Colonic mucosa (tissue), 4 donors: ENCODE results near the gene BORA. TPM values are rescaled to one million over a fixed set of nuclear protein-coding genes. Genes with fewer than 3 reads are reported as not detected.

ENCODE experiments used
- DNase-seq: peaks from one replicate; pipeline ENCODE4 v3.0.0-alpha.2; 2020
- H3K27ac ChIP-seq: fragments of 200-600 bp; one replicate; pipeline ENCODE4 v1.8.0; 2021
- H3K27me3 ChIP-seq: fragments of 200-600 bp; one replicate; pipeline ENCODE4 v1.8.0; 2021
- H3K36me3 ChIP-seq: fragments of 200-600 bp; one replicate; pipeline ENCODE4 v1.8.0; 2021
- H3K4me1 ChIP-seq: fragments of 200-600 bp; one replicate; pipeline ENCODE4 v1.8.0; 2021; ENCODE audit warnings: mild to moderate bottlenecking
- H3K4me3 ChIP-seq: fragments of 200-600 bp; one replicate; pipeline ENCODE4 v1.8.0; 2021
- H3K9ac ChIP-seq, 2 donors: one replicate each; pipeline ENCODE4 v1.7.0; 2013; ENCODE audit warnings: control low read depth in 2 of 2, low read depth in 2 of 2, low read length in 2 of 2
- H3K9me3 ChIP-seq: fragments of 200-600 bp; one replicate; pipeline ENCODE4 v1.8.0; 2021
- intact Hi-C: fragments of 100-400 bp; cut with DNase I; formaldehyde crosslinking; loops from one replicate; pipeline ENCODE4 v1.14.1; 2022
- total RNA-seq, 2 donors: library from RNA; stranded (reverse); fragmentation: NEBNext Ultra II Directional in 1 of 2; extraction: Animal tissue kit (Norgen Biotek cat#: 25700) in 1 of 2; gene quantifications; one replicate each; pipeline ENCODE4 v1.2.1, GENCODE V29; 2021
- TF ChIP-seq, protein P1 (sequence below): fragments of 200-600 bp; IDR thresholded peaks from one replicate; pipeline ENCODE4 v1.8.0; 2022; ENCODE audit warnings: antibody characterized with exemption, mild to moderate bottlenecking
- donor health status: healthy.
- donor health status: DM: no; HTN: no; CAD: no.
- donor health status: DM: no; HTN: no; CAD: no.

Gene BORA
- total RNA-seq, 2 donors from 2014 or later = 10.1 to 11.6 TPM

DNA sequence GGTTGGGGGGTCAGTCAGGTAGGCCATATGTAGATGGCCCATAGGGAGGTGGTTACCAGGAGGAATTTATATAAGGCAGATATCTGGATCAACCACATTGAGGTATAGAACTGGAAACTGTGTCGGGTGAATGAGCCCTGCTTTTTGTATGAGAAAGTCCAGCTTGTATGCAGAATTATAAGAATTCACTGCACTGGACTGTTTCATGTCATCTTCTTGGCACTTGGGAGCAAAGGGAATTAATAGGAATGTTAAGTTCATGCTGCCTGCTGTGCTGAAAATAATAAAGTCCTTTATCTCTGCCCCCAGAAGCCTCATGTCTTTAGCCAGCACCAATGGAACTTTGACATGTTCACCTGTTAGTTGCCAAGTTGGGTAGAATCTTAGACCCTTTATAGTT is 12.3 kb downstream of the BORA start:
- intact Hi-C loops = no loop called here
- TF ChIP-seq, protein P1, sequence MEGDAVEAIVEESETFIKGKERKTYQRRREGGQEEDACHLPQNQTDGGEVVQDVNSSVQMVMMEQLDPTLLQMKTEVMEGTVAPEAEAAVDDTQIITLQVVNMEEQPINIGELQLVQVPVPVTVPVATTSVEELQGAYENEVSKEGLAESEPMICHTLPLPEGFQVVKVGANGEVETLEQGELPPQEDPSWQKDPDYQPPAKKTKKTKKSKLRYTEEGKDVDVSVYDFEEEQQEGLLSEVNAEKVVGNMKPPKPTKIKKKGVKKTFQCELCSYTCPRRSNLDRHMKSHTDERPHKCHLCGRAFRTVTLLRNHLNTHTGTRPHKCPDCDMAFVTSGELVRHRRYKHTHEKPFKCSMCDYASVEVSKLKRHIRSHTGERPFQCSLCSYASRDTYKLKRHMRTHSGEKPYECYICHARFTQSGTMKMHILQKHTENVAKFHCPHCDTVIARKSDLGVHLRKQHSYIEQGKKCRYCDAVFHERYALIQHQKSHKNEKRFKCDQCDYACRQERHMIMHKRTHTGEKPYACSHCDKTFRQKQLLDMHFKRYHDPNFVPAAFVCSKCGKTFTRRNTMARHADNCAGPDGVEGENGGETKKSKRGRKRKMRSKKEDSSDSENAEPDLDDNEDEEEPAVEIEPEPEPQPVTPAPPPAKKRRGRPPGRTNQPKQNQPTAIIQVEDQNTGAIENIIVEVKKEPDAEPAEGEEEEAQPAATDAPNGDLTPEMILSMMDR = no peak
- H3K27ac ChIP-seq = no peak overlapping the region
- H3K9me3 ChIP-seq = no peaks in the 10 kb centered on the region
- H3K4me3 ChIP-seq = no peak overlapping the region
- no peak overlapping the region for H3K9ac ChIP-seq
- no peaks in the 10 kb centered on the region for H3K4me1 ChIP-seq
- no peaks in the 10 kb centered on the region for H3K27me3 ChIP-seq
- no peaks in the 10 kb centered on the region for H3K36me3 ChIP-seq
- DNase-seq = no peak

DNA sequence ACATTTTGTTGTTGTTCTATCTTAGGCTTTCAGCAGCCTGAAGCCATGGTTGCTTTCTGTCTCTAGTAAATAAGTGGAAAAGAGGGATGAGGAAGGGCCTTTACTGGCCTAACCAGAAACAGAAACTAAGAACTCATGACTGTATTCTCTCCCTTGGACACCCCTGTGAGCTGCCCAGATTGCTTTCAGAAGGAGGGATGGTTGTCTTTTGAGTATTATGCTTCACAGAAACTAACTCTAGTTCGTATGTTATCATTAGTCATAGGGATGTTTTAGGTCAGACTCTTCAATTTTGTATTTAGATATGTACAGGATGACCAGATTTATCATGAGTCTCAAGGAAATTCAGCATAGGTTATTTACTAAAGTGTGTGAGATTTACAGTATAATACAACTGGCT is 17.5 kb downstream of the BORA start:
- Histone ChIP-seq H3K9ac (no peak overlapping the region), H3K36me3 (no peaks in the 10 kb centered on the region), H3K9me3 (no peaks in the 10 kb centered on the region), H3K4me3 (no peak overlapping the region), H3K4me1 (no peaks in the 10 kb centered on the region), H3K27ac (no peak overlapping the region), H3K27me3 (no peaks in the 10 kb centered on the region)
- intact Hi-C loops = no loop called here
- DNase-seq = no peak
- TF ChIP-seq, protein P1 = no peak

DNA sequence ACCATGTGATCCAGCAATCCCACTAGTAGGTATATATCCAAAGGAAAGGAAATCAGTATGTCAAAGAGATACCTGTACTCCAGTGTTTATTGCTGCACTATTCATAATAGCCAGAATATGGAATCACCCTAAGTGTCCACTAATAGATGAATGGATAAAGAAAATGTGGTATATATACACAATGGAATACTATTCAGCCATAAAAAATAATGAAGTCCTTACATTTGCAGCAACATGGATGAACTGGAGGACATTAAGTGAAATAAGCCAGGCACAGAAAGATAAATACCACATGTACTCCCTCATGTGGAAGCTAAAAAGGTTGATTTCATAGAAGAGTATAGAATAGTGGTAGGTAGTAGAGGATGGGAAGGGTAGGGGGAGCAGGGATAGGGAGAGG is 23.5 kb downstream of the BORA start:
- DNase-seq = no peak
- H3K27ac ChIP-seq = no peak overlapping the region
- H3K36me3 ChIP-seq = no peaks in the 10 kb centered on the region
- H3K27me3 ChIP-seq = no peaks in the 10 kb centered on the region
- H3K4me1 ChIP-seq = no peaks in the 10 kb centered on the region
- TF ChIP-seq, protein P1 = no peak
- H3K9ac ChIP-seq = no peak overlapping the region
- no peaks in the 10 kb centered on the region for H3K9me3 ChIP-seq
- H3K4me3 ChIP-seq = no peak overlapping the region
- intact Hi-C loops = no loop called here

DNA sequence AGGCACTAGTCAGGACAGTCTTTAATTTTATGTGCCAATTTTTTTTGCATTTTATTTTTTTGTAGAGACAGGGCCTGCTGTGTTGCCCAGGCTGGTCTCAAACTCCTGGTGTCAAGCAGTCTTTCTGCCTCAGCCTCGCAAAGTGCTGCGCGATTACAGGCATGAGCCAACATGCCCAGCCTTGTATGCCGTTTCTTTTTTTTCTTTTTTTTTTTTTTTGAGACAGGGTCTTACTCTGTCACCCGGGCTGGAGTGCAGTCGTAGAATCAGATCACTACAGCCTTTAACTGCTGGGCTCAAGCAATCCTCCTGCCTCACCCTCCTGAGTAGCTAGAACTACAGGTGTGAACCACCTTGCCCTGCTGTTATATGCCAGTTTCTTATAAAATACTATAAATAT is 26.4 kb downstream of the BORA start:
- no peak overlapping the region for H3K4me3 ChIP-seq
- intact Hi-C loops = no loop called here
- peaks cover 4% of the 10 kb centered on the region for H3K36me3 ChIP-seq

DNA sequence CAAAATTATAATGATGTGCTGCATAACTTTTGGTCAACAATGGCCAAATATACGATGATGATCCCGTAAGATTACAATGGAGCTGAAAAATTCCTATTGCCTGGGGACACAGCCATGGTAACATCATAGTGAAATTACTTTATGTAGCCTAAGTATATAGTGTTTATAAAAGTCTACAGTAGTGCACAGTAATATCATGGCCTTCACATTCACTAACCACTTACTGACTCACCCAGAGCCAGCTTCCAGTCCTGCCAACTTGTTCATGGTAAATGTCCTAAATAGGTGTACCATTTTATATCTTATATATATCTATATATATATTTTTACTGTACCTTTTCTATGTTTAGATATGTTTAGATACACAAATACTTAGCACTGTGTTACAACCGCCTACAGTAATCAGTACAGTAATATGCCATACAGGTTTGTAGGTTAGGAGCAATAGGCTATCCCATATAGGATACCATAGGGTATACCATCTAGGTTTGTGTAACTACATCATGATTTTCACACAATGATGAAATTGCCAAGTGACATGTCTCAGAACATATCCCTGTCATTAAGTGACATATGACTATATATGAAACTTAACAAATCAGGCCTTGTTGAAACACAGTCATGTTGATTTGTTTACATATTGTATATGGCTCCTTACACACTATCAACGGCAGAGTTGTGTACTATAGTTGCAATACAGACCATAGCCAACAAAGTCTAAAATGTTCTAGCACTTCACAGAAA is 30.2 kb downstream of the BORA start:
- TF ChIP-seq, protein P1 = no peak
- no peaks in the 10 kb centered on the region for H3K27me3 ChIP-seq
- no peak overlapping the region for H3K27ac ChIP-seq
- intact Hi-C loops = no loop called here
- peaks cover 19% of the 10 kb centered on the region for H3K36me3 ChIP-seq
- no peak for DNase-seq
- no peaks in the 10 kb centered on the region for H3K9me3 ChIP-seq
- H3K4me1 ChIP-seq = no peaks in the 10 kb centered on the region
- no peak overlapping the region for H3K4me3 ChIP-seq
- H3K9ac ChIP-seq = no peak overlapping the region

More for the DNA sequence above, 26.4 kb downstream of the BORA start:
- no peak overlapping the region for H3K27ac ChIP-seq
- no peaks in the 10 kb centered on the region for H3K4me1 ChIP-seq
- H3K27me3 ChIP-seq = no peaks in the 10 kb centered on the region
- H3K9ac ChIP-seq = no peak overlapping the region
- DNase-seq = no peak
- no peaks in the 10 kb centered on the region for H3K9me3 ChIP-seq
- TF ChIP-seq, protein P1 = no peak
